Measurements from ENCODE around the gene OCSTAMP.

The OCSTAMP gene

DNA sequence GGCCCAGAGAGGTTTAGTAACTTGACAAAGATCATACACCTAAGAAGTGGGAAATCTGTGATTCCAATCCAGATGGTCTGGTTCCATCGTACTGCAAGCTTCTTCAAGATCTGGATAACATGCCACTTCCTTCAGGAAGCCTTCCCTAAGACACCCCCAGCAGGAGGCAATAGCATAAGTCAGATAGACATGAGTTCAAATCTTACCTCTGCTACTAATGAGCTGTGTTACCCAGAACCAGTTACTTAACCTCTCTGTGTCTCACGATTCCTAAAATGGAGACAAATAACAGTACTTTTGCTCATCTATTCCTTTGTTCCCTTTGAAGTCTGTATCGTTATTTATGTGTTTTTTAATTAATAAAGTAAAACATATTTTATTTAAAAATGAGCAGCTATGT is 22.3 kb upstream of the OCSTAMP start:
- Histone ChIP-seq H3K4me3 (replicated peaks; ENCODE audit: insufficient read depth, low read length) (no peak overlapping the region), H3K27me3 (ENCODE audit: insufficient read depth, poor library complexity, severe bottlenecking) (no peaks in the 10 kb centered on the region), H3K27ac (replicated peaks) (no peak overlapping the region)
- no peak for DNase-seq (ENCODE audit: low read depth in 1 of 2, low spot score in 1 of 2)
- TF ChIP-seq, protein P1, sequence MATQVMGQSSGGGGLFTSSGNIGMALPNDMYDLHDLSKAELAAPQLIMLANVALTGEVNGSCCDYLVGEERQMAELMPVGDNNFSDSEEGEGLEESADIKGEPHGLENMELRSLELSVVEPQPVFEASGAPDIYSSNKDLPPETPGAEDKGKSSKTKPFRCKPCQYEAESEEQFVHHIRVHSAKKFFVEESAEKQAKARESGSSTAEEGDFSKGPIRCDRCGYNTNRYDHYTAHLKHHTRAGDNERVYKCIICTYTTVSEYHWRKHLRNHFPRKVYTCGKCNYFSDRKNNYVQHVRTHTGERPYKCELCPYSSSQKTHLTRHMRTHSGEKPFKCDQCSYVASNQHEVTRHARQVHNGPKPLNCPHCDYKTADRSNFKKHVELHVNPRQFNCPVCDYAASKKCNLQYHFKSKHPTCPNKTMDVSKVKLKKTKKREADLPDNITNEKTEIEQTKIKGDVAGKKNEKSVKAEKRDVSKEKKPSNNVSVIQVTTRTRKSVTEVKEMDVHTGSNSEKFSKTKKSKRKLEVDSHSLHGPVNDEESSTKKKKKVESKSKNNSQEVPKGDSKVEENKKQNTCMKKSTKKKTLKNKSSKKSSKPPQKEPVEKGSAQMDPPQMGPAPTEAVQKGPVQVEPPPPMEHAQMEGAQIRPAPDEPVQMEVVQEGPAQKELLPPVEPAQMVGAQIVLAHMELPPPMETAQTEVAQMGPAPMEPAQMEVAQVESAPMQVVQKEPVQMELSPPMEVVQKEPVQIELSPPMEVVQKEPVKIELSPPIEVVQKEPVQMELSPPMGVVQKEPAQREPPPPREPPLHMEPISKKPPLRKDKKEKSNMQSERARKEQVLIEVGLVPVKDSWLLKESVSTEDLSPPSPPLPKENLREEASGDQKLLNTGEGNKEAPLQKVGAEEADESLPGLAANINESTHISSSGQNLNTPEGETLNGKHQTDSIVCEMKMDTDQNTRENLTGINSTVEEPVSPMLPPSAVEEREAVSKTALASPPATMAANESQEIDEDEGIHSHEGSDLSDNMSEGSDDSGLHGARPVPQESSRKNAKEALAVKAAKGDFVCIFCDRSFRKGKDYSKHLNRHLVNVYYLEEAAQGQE (IDR thresholded peaks at IDR 0.05; ENCODE audit: insufficient replicate concordance, low read depth) = no peak
- no peak for TF ChIP-seq POLR2AphosphoS5 (IDR thresholded peaks at IDR 0.05; ENCODE audit: low read depth)
- TF ChIP-seq, protein P2, sequence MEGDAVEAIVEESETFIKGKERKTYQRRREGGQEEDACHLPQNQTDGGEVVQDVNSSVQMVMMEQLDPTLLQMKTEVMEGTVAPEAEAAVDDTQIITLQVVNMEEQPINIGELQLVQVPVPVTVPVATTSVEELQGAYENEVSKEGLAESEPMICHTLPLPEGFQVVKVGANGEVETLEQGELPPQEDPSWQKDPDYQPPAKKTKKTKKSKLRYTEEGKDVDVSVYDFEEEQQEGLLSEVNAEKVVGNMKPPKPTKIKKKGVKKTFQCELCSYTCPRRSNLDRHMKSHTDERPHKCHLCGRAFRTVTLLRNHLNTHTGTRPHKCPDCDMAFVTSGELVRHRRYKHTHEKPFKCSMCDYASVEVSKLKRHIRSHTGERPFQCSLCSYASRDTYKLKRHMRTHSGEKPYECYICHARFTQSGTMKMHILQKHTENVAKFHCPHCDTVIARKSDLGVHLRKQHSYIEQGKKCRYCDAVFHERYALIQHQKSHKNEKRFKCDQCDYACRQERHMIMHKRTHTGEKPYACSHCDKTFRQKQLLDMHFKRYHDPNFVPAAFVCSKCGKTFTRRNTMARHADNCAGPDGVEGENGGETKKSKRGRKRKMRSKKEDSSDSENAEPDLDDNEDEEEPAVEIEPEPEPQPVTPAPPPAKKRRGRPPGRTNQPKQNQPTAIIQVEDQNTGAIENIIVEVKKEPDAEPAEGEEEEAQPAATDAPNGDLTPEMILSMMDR (IDR thresholded peaks at IDR 0.05; ENCODE audit: insufficient read depth, low read length) = no peak
- no peak for TF ChIP-seq GABPA (IDR thresholded peaks at IDR 0.05; ENCODE audit: low read depth)
- TF ChIP-seq SPI1 (IDR thresholded peaks at IDR 0.05; ENCODE audit: borderline replicate concordance, low read depth) = no peak

DNA sequence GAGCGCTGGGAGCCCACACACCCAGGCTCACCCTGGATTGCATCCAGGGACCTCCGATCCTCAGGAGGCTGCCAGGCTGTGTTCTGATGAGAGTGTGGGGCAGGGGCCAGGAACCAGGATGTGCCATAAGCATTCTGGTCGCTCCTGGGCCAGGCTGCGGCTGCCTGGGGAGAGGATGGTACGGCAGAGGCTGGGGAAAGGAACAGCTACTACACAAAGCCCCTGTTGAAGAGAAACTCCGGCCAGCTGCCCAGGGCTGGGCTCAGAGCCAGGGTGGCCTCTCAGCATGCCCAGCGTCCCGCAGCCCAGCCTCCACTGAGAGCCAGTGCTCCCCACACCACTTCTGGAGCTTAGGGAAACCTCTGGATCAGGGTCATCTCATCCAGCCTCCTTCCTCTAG is 21.7 kb upstream of the OCSTAMP start:
- no peaks in the 10 kb centered on the region for H3K27me3 ChIP-seq (ENCODE audit: insufficient read depth, poor library complexity, severe bottlenecking)
- DNase-seq (ENCODE audit: low read depth in 1 of 2, low spot score in 1 of 2) = no peak
- H3K27ac ChIP-seq (replicated peaks) = no peak overlapping the region
- TF ChIP-seq POLR2AphosphoS5 (IDR thresholded peaks at IDR 0.05; ENCODE audit: low read depth) = no peak
- no peak for TF ChIP-seq SPI1 (IDR thresholded peaks at IDR 0.05; ENCODE audit: borderline replicate concordance, low read depth)
- TF ChIP-seq, protein P1 (IDR thresholded peaks at IDR 0.05; ENCODE audit: insufficient replicate concordance, low read depth) = no peak
- TF ChIP-seq GABPA (IDR thresholded peaks at IDR 0.05; ENCODE audit: low read depth) = no peak
- H3K4me3 ChIP-seq (replicated peaks; ENCODE audit: insufficient read depth, low read length) = no peak overlapping the region

DNA sequence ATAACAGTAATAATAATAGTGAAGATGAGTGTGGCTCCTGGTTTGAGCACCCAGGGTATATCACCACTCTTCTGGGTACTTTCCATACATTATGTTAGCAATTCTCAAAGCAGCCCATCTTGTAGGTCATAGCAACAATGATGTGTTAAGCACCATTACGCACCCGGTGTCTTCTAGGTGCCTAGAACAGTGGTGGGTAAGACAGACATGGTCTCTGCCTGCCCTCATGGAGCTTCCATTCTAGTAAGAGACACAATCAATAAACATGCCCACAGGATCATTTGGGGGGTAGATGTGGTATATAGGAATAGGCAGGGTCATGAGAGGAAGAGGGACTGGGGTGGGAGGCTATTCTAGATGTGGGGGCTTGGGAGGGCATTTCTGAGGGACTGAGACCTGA is 21.0 kb upstream of the OCSTAMP start:
- Histone ChIP-seq H3K27me3 (ENCODE audit: insufficient read depth, poor library complexity, severe bottlenecking) (no peaks in the 10 kb centered on the region), H3K4me3 (replicated peaks; ENCODE audit: insufficient read depth, low read length) (no peak overlapping the region), H3K27ac (replicated peaks) (no peak overlapping the region)
- TF ChIP-seq POLR2AphosphoS5 (IDR thresholded peaks at IDR 0.05; ENCODE audit: low read depth) (no peak), GABPA (IDR thresholded peaks at IDR 0.05; ENCODE audit: low read depth) (no peak), SPI1 (IDR thresholded peaks at IDR 0.05; ENCODE audit: borderline replicate concordance, low read depth) (no peak)
- TF ChIP-seq, protein P2 (IDR thresholded peaks at IDR 0.05; ENCODE audit: insufficient read depth, low read length) = no peak
- TF ChIP-seq, protein P1 (IDR thresholded peaks at IDR 0.05; ENCODE audit: insufficient replicate concordance, low read depth) = no peak
- DNase-seq (ENCODE audit: low read depth in 1 of 2, low spot score in 1 of 2) = no peak
